Panc1 (cell line): ENCODE results near the gene DNAH6.

ENCODE experiments used
- CTCF ChIP-seq: fragments of 450-650 bp; IDR thresholded peaks from 2 replicates; pipeline ENCODE4 v1.5.1; 2017; ENCODE audit warnings: mild to moderate bottlenecking
- POLR2AphosphoS5 ChIP-seq: IDR thresholded peaks from 2 replicates; pipeline ENCODE4 v1.6.1; 2012; ENCODE audit warnings: mild to moderate bottlenecking, low read depth, low read length, moderate library complexity
- REST ChIP-seq, 2 experiments: IDR thresholded peaks; 2 replicates each; pipeline ENCODE4 v1.6.1; 2011 to 2012; ENCODE audit warnings: low read depth in 2 of 2, control low read depth in 1 of 2, low read length in 1 of 2, mild to moderate bottlenecking in 1 of 2, moderate library complexity in 1 of 2; ENCODE audit not compliant: insufficient read depth in 1 of 2
- SIN3A ChIP-seq: IDR thresholded peaks from 2 replicates; pipeline ENCODE4 v1.6.1; 2012; ENCODE audit warnings: low read depth, mild to moderate bottlenecking, low read length, moderate library complexity, borderline replicate concordance; ENCODE audit not compliant: insufficient read depth
- TCF7L2 ChIP-seq: IDR thresholded peaks from 2 replicates; pipeline ENCODE4 v1.6.1; 2011; ENCODE audit warnings: mild to moderate bottlenecking, low read depth, low read length, inconsistent platforms

GRCh38 chr2:84792856-84793522, 276.7 kb downstream of the DNAH6 start:
- no peak for TF ChIP-seq CTCF
- no peak for TF ChIP-seq REST (IDR thresholded peaks at IDR 0.05; ENCODE audit: insufficient read depth in 1 of 2, low read depth in 2 of 2, low read length in 1 of 2)
- no peak for TF ChIP-seq TCF7L2
- no peak for TF ChIP-seq SIN3A
- TF ChIP-seq POLR2AphosphoS5 = no peak
